GM12872 (cell line): ENCODE data around the gene TMEM59L.

Source experiments
- TF ChIP-seq, protein P1 (sequence below): IDR thresholded peaks from 3 replicates; pipeline ENCODE4 v1.5.1; 2011; ENCODE audit warnings: low read depth, mild to moderate bottlenecking, low read length, moderate library complexity; ENCODE audit not compliant: insufficient read depth

The TMEM59L gene

DNA sequence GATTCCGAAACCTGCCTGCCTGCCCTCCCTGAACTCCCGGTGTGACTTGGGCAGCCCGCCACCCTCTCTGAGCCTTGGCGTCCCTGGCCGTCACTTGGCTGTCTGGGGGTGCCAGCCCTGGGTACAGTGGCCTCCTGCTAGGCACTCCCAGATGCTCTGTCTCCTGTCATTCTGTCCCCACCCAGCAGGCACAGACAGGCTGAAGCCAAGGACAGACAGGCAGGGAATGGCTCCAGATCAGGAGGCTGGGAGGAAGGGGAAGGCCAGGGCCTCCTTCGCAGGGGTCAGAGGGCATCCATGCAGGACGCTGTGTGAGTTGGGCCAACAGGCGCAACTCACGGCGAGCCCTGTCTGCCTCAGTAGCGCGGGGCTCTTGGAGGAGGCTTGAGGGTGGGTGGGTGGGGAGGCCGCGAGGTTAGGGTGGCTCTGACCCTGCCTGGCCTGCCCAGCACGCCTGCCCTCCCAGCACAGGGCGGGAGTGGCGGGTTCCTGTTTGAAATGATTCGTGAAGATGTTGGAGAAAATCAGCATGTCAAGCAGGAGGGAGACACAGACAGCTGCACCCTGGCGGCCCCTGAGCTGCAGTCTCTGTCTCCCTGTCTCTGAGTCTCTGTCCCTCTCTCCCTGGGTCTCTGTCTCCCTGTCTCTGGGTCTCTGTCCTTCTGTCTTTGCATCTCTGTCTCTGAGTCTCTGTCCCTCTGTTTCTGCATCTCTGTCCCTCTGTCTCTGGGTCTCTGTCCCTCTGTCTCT, 43.8 kb downstream of the TMEM59L start:
- TF ChIP-seq, protein P1, sequence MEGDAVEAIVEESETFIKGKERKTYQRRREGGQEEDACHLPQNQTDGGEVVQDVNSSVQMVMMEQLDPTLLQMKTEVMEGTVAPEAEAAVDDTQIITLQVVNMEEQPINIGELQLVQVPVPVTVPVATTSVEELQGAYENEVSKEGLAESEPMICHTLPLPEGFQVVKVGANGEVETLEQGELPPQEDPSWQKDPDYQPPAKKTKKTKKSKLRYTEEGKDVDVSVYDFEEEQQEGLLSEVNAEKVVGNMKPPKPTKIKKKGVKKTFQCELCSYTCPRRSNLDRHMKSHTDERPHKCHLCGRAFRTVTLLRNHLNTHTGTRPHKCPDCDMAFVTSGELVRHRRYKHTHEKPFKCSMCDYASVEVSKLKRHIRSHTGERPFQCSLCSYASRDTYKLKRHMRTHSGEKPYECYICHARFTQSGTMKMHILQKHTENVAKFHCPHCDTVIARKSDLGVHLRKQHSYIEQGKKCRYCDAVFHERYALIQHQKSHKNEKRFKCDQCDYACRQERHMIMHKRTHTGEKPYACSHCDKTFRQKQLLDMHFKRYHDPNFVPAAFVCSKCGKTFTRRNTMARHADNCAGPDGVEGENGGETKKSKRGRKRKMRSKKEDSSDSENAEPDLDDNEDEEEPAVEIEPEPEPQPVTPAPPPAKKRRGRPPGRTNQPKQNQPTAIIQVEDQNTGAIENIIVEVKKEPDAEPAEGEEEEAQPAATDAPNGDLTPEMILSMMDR = no peak

GRCh38 chr19:18657590-18658365, 45.1 kb downstream of the TMEM59L start:
- TF ChIP-seq, protein P1 = no peak

DNA sequence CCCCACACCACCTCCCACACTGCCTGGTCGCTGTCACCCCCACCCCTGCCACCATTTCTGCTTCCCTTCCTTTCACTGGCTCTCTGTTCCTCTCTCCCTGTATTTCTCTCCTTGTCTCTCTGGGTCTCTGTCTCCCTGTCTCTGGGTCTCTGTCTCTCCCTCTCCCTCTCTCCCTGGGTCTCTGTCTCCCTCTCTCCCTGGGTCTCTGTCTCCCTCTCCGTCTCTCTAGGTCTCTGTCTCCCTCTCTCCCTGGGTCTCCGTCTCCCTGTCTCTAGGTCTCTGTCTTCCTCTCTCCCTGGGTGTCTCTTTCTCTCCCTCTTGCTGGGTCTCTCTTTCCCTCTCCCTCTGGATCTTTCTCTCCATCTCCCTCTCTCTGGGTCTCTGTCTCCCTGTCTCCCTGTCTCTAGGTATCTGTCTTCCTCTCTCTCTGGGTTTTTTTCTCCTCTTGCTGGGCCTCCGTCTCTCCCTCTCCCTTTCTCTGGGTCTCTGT, 45.7 kb downstream of the TMEM59L start:
- TF ChIP-seq, protein P1 = no peak

GRCh38 chr19:18659281-18660050, 46.8 kb downstream of the TMEM59L start:
- TF ChIP-seq, protein P1 = no peak

- TF ChIP-seq, protein P1 = no peak
Observed at GRCh38 chr19:18660051-18660910, 47.6 kb downstream of the TMEM59L start.

- TF ChIP-seq, protein P1 = no peak
Observed at GRCh38 chr19:18660939-18661670, 48.4 kb downstream of the TMEM59L start.
